Measurements from ENCODE around the gene FAM124B. TPM values are rescaled to one million over a fixed set of nuclear protein-coding genes. Genes with fewer than 3 reads are reported as not detected.
"Not testable (repeated sequence)": the region's sequence is repeated elsewhere in the genome, so short reads cannot be mapped to it uniquely, and the experiment has no call there.

The FAM124B gene
- total RNA-seq, 3 donors from 2014 or later: 2.6 to 7.9 (median 3.5) TPM

GRCh38 chr2:224392545-224392944 is 9.4 kb downstream of the FAM124B start:
- TF ChIP-seq CTCF (IDR thresholded peaks at IDR 0.05) (no peak), POLR2A (IDR thresholded peaks at IDR 0.05) (no peak), POLR2AphosphoS5 (IDR thresholded peaks at IDR 0.05) (no peak)
- no peaks in the 10 kb centered on the region for H3K9me3 ChIP-seq
- H3K4me3 ChIP-seq: no peak overlapping the region
- intact Hi-C loops (cut with DNase I; ENCODE audit: low total_unique reads): no loop called here
- H3K27ac ChIP-seq: no peak overlapping the region
- H3K27me3 ChIP-seq: no peaks in the 10 kb centered on the region
- no peaks in the 10 kb centered on the region for H3K4me1 ChIP-seq
- DNase-seq (ENCODE audit: low spot score in 2 of 2): no peak
- H3K36me3 ChIP-seq: no peaks in the 10 kb centered on the region

- no peaks in the 10 kb centered on the region for H3K4me1 ChIP-seq
Measured at GRCh38 chr2:224389317-224389716, 12.6 kb downstream of the FAM124B start.

GRCh38 chr2:224386876-224387275 is 15.0 kb downstream of the FAM124B start:
- no peaks in the 10 kb centered on the region for H3K36me3 ChIP-seq
- intact Hi-C loops (cut with DNase I; ENCODE audit: low total_unique reads): no loop called here
- no peaks in the 10 kb centered on the region for H3K4me1 ChIP-seq
- DNase-seq (ENCODE audit: low spot score in 2 of 2): no peak
- H3K9me3 ChIP-seq: no peaks in the 10 kb centered on the region
- no peak overlapping the region for H3K4me3 ChIP-seq
- TF ChIP-seq POLR2A (IDR thresholded peaks at IDR 0.05): no peak
- TF ChIP-seq CTCF (IDR thresholded peaks at IDR 0.05): no peak
- TF ChIP-seq POLR2AphosphoS5 (IDR thresholded peaks at IDR 0.05): no peak
- no peak overlapping the region for H3K27ac ChIP-seq
- H3K27me3 ChIP-seq: no peaks in the 10 kb centered on the region

More at GRCh38 chr2:224389317-224389716, 12.6 kb downstream of the FAM124B start:
- no peak overlapping the region for H3K27ac ChIP-seq
- TF ChIP-seq CTCF (IDR thresholded peaks at IDR 0.05) (no peak), POLR2AphosphoS5 (IDR thresholded peaks at IDR 0.05) (no peak), POLR2A (IDR thresholded peaks at IDR 0.05) (no peak)
- no peak overlapping the region for H3K4me3 ChIP-seq
- no peak for DNase-seq (ENCODE audit: low spot score in 2 of 2)
- intact Hi-C loops (cut with DNase I; ENCODE audit: low total_unique reads): no loop called here
- no peaks in the 10 kb centered on the region for H3K36me3 ChIP-seq
- no peaks in the 10 kb centered on the region for H3K27me3 ChIP-seq
- no peaks in the 10 kb centered on the region for H3K9me3 ChIP-seq

GRCh38 chr2:224382973-224383555 is 18.8 kb downstream of the FAM124B start:
- Histone ChIP-seq H3K4me3 (no peak overlapping the region), H3K36me3 (no peaks in the 10 kb centered on the region), H3K27ac (no peak overlapping the region), H3K27me3 (no peaks in the 10 kb centered on the region), H3K9me3 (no peaks in the 10 kb centered on the region), H3K4me1 (no peaks in the 10 kb centered on the region)
- no peak for TF ChIP-seq POLR2AphosphoS5 (IDR thresholded peaks at IDR 0.05)
- no peak for TF ChIP-seq POLR2A (IDR thresholded peaks at IDR 0.05)
- TF ChIP-seq CTCF (IDR thresholded peaks at IDR 0.05): no peak
- intact Hi-C loops (cut with DNase I; ENCODE audit: low total_unique reads): no loop called here
- no peak for DNase-seq (ENCODE audit: low spot score in 2 of 2)

GRCh38 chr2:224382280-224382647 is 19.6 kb downstream of the FAM124B start:
- intact Hi-C loops (cut with DNase I; ENCODE audit: low total_unique reads); H3K4me3 ChIP-seq; H3K36me3 ChIP-seq; H3K27me3 ChIP-seq; H3K4me1 ChIP-seq; H3K27ac ChIP-seq; DNase-seq (ENCODE audit: low spot score in 2 of 2); H3K9me3 ChIP-seq: not testable (repeated sequence)

All from breast epithelium (tissue), 4 donors.